Body of pancreas (tissue), 4 donors: ENCODE results near the gene HIP1R.

Source experiments
- POLR2A ChIP-seq, 3 donors: fragments of 450-650 bp; IDR thresholded peaks; one replicate each; pipeline ENCODE4 v1.6.1; 2016; ENCODE audit warnings: antibody characterized with exemption in 3 of 3, mild to moderate bottlenecking in 2 of 3
- TF ChIP-seq, protein P1 (sequence below), 7 experiments: fragments of 450-650 bp in 4 of 7; fragments of 200-600 bp in 3 of 7; sonication (generic) in 3 of 7; IDR thresholded peaks; one replicate each; pipeline ENCODE4 v1.5.1; 2016 to 2019; ENCODE audit warnings: antibody characterized with exemption in 7 of 7

DNA sequence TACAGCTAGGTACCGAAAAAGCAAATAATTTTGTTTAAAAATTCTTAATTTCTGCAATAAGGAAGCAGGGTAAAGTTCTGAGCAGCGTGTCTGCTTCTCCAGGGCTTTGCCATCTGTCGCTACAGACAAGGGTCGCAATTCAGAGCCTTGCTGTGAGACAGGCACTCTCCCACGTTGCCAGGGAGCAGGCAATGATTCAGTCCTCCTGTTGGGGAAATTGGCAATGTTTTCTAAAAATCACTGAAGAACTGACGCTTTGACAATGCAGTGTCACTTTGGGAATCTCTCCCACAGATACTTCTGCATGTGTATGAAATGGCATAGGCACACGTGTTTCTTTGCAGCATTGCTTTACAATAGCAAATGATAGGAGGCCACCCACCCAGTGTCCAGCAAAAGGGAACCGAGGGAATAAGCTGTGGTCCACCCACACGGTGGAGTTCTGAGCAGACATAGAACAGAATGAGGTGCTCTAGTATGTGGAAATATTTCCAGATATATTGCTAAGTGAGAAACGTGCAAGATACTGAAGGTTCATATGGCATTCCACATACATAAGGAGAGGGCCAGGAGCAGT is 16.0 kb upstream of the HIP1R start:
- no peak for TF ChIP-seq POLR2A (IDR thresholded peaks at IDR 0.05)
- TF ChIP-seq, protein P1, sequence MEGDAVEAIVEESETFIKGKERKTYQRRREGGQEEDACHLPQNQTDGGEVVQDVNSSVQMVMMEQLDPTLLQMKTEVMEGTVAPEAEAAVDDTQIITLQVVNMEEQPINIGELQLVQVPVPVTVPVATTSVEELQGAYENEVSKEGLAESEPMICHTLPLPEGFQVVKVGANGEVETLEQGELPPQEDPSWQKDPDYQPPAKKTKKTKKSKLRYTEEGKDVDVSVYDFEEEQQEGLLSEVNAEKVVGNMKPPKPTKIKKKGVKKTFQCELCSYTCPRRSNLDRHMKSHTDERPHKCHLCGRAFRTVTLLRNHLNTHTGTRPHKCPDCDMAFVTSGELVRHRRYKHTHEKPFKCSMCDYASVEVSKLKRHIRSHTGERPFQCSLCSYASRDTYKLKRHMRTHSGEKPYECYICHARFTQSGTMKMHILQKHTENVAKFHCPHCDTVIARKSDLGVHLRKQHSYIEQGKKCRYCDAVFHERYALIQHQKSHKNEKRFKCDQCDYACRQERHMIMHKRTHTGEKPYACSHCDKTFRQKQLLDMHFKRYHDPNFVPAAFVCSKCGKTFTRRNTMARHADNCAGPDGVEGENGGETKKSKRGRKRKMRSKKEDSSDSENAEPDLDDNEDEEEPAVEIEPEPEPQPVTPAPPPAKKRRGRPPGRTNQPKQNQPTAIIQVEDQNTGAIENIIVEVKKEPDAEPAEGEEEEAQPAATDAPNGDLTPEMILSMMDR (IDR thresholded peaks at IDR 0.05) = no peak
